H1 (cell line): Measurements from ENCODE around the gene ABI3BP. TPM values are rescaled to one million over a fixed set of nuclear protein-coding genes. Genes with fewer than 3 reads are reported as not detected.

Source experiments
- CTCF ChIA-PET: fragments of 300-600 bp; sonication (Branson Sonifier 250); formaldehyde crosslinking; loops from one replicate; lab custom pipeline; 2021; ENCODE audit not compliant: partially characterized antibody; lab: Charles Lee
- POLR2A ChIA-PET: fragments of 300-600 bp; sonication (Branson Sonifier 250); formaldehyde crosslinking; loops from one replicate; lab custom pipeline; 2021; ENCODE audit warnings: inconsistent platforms; ENCODE audit not compliant: partially characterized antibody; lab: Charles Lee
- DNase-seq, 2 experiments: peaks; one replicate each; pipeline versions ENCODE4 v3.0.0 to v3.0.0-alpha.2; 2010 to 2022; ENCODE audit warnings: low spot score in 2 of 2, low read depth in 1 of 2, mixed read lengths in 1 of 2
- FAIRE-seq: peaks from 2 replicates; lab custom pipeline; 2011; peaks lifted over from hg19 to GRCh38; lab: Jason Lieb, UNC
- H2AFZ ChIP-seq: 2 replicates; pipeline ENCODE4 v1.8.1; 2012; ENCODE audit warnings: low read length, inconsistent platforms
- H2AK5ac ChIP-seq: 2 replicates; pipeline ENCODE4 v1.6.1; 2013; ENCODE audit warnings: low read depth, low read length
- H2BK120ac ChIP-seq: replicated peaks from 2 replicates; pipeline ENCODE3; 2013; ENCODE audit warnings: low read depth, low read length, inconsistent platforms
- H2BK12ac ChIP-seq: 2 replicates; pipeline ENCODE4 v1.6.1; 2013; ENCODE audit warnings: low read depth, low read length
- H2BK15ac ChIP-seq: 2 replicates; pipeline ENCODE4 v1.6.1; 2013; ENCODE audit warnings: low read length
- H2BK20ac ChIP-seq: 2 replicates; pipeline ENCODE4 v1.6.1; 2013; ENCODE audit warnings: low read length
- H2BK5ac ChIP-seq: 2 replicates; pipeline ENCODE4 v1.6.1; 2013; ENCODE audit warnings: low read depth, low read length
- H3K14ac ChIP-seq: 2 replicates; pipeline ENCODE4 v1.6.1; 2013; ENCODE audit warnings: inconsistent platforms; ENCODE audit not compliant: insufficient read length
- H3K18ac ChIP-seq: 2 replicates; pipeline ENCODE4 v1.6.1; 2013; ENCODE audit warnings: low read length; ENCODE audit errors: extremely low read depth
- H3K23ac ChIP-seq: 2 replicates; pipeline ENCODE4 v1.6.1; 2013; ENCODE audit warnings: inconsistent platforms; ENCODE audit not compliant: insufficient read length
- H3K23me2 ChIP-seq: 2 replicates; pipeline ENCODE4 v1.6.1; 2013; ENCODE audit warnings: low read depth, low read length
- H3K27ac ChIP-seq: 2 replicates; pipeline ENCODE4 v1.6.1; 2011; ENCODE audit warnings: low read depth, low read length, inconsistent platforms
- H3K27me3 ChIP-seq, 4 experiments: replicated peaks in 1 of 4; 1 replicate in 1 of 4; 2 replicates in 3 of 4; pipeline versions ENCODE4 v1.6.1 to v1.8.1; 2011 to 2013; ENCODE audit warnings: low read length in 3 of 4, mild to moderate bottlenecking in 3 of 4, inconsistent platforms in 2 of 4, mixed read lengths in 2 of 4, moderate library complexity in 1 of 4; ENCODE audit not compliant: control insufficient read depth in 3 of 4, insufficient read depth in 3 of 4; ENCODE audit errors: extremely low read depth in 1 of 4
- H3K36me3 ChIP-seq, 4 experiments: 2 replicates each; pipeline versions ENCODE4 v1.6.1 to v1.8.1; 2011 to 2013; ENCODE audit warnings: mild to moderate bottlenecking in 4 of 4, low read length in 3 of 4, moderate library complexity in 2 of 4, control low read depth in 1 of 4, inconsistent platforms in 1 of 4; ENCODE audit not compliant: insufficient read depth in 4 of 4, control insufficient read depth in 2 of 4
- H3K4ac ChIP-seq: replicated peaks from 2 replicates; pipeline ENCODE3; 2013; ENCODE audit warnings: low read length, low read depth, mixed read lengths, inconsistent platforms; ENCODE audit not compliant: insufficient read length
- H3K4me1 ChIP-seq, 4 experiments: replicated peaks in 1 of 4; 1 replicate in 1 of 4; 2 replicates in 3 of 4; pipeline versions ENCODE4 v1.6.1 to v1.8.1; 2011 to 2013; ENCODE audit warnings: low read length in 3 of 4, inconsistent platforms in 2 of 4, mixed read lengths in 1 of 4; ENCODE audit not compliant: insufficient read depth in 4 of 4, control insufficient read depth in 3 of 4
- H3K4me2 ChIP-seq, 2 experiments: 2 replicates each; pipeline versions ENCODE4 v1.6.1 to v1.8.1; 2011 to 2013; ENCODE audit warnings: low read depth in 2 of 2, low read length in 2 of 2, control low read depth in 1 of 2, inconsistent platforms in 1 of 2, mild to moderate bottlenecking in 1 of 2; ENCODE audit not compliant: insufficient read depth in 1 of 2
- H3K4me3 ChIP-seq, 4 experiments: fragments of 200-600, 300-600 bp in 1 of 4; sonication (generic), shearing (Covaris generic), sonication (Bioruptor Twin) in 1 of 4; 2 replicates each; pipeline versions ENCODE4 v1.5.1 to v1.8.1; 2011 to 2016; ENCODE audit warnings: low read length in 4 of 4, low read depth in 3 of 4, control low read depth in 2 of 4, inconsistent platforms in 2 of 4, mild to moderate bottlenecking in 2 of 4, mixed read lengths in 1 of 4, moderate library complexity in 1 of 4; ENCODE audit not compliant: insufficient read depth in 2 of 4; ENCODE audit errors: extremely low read depth in 1 of 4
- H3K56ac ChIP-seq: replicated peaks from 2 replicates; pipeline ENCODE3; 2013; ENCODE audit warnings: low read depth, mild to moderate bottlenecking, mixed read lengths, low read length, inconsistent platforms; ENCODE audit not compliant: insufficient read length
- H3K79me1 ChIP-seq: 2 replicates; pipeline ENCODE4 v1.6.1; 2013; ENCODE audit warnings: low read depth, low read length, control low read depth
- H3K79me2 ChIP-seq, 2 experiments: 2 replicates each; pipeline versions ENCODE4 v1.6.1 to v1.8.1; 2012 to 2013; ENCODE audit warnings: low read length in 2 of 2, mild to moderate bottlenecking in 2 of 2, inconsistent platforms in 1 of 2; ENCODE audit not compliant: insufficient read depth in 2 of 2, control insufficient read depth in 1 of 2
- H3K9ac ChIP-seq, 4 experiments: replicated peaks in 1 of 4; 1 replicate in 1 of 4; 2 replicates in 3 of 4; pipeline versions ENCODE4 v1.6.1 to v1.8.1; 2011 to 2013; ENCODE audit warnings: low read depth in 3 of 4, low read length in 3 of 4, control low read depth in 2 of 4, mild to moderate bottlenecking in 2 of 4, moderate library complexity in 2 of 4, inconsistent platforms in 1 of 4; ENCODE audit errors: extremely low read depth in 1 of 4
- H3K9me3 ChIP-seq, 2 experiments: 2 replicates each; pipeline versions ENCODE4 v1.6.1 to v1.8.1; 2012 to 2013; ENCODE audit warnings: mild to moderate bottlenecking in 2 of 2, moderate library complexity in 2 of 2, control low read depth in 1 of 2, inconsistent platforms in 1 of 2, low read depth in 1 of 2, low read length in 1 of 2, mixed read lengths in 1 of 2; ENCODE audit not compliant: insufficient read depth in 2 of 2
- H4K20me1 ChIP-seq, 2 experiments: replicated peaks in 1 of 2; 2 replicates each; pipeline versions ENCODE3 to v1.8.1; 2011 to 2013; ENCODE audit warnings: inconsistent platforms in 2 of 2, low read length in 2 of 2, mild to moderate bottlenecking in 1 of 2; ENCODE audit not compliant: insufficient read depth in 2 of 2, control insufficient read depth in 1 of 2
- H4K5ac ChIP-seq: 2 replicates; pipeline ENCODE4 v1.6.1; 2013; ENCODE audit warnings: low read length, low read depth, mixed read lengths, inconsistent platforms; ENCODE audit not compliant: insufficient read length
- H4K8ac ChIP-seq: 2 replicates; pipeline ENCODE4 v1.8.0; 2013; ENCODE audit warnings: mild to moderate bottlenecking, moderate library complexity, low read length, inconsistent platforms; ENCODE audit not compliant: insufficient read depth; ENCODE audit errors: extremely low read depth
- H4K91ac ChIP-seq: replicated peaks from 2 replicates; pipeline ENCODE3; 2013; ENCODE audit warnings: low read length, mixed read lengths, inconsistent platforms; ENCODE audit not compliant: insufficient read length
- BRCA1 ChIP-seq: IDR thresholded peaks from 2 replicates; pipeline ENCODE4 v1.6.1; 2012; ENCODE audit warnings: low read depth, low read length, improper control_type of control experiment
- CBX5 ChIP-seq: fragments of 300-800, 300-1000 bp; sonication (generic); IDR thresholded peaks from 2 replicates; pipeline ENCODE4 v1.7.1; 2016; ENCODE audit warnings: antibody characterized with exemption, low read length, low read depth
- E2F6 ChIP-seq: IDR thresholded peaks from 2 replicates; pipeline ENCODE4 v1.6.1; 2012; ENCODE audit warnings: inconsistent platforms
- EZH2 ChIP-seq: fragments of 200-600 bp; sonication (generic); IDR thresholded peaks from 2 replicates; pipeline ENCODE4 v1.7.1; 2012; ENCODE audit warnings: low read depth, mild to moderate bottlenecking, moderate library complexity, low read length, inconsistent platforms; ENCODE audit not compliant: severe bottlenecking
- FOSL1 ChIP-seq: IDR thresholded peaks from 2 replicates; pipeline ENCODE4 v1.6.1; 2011; ENCODE audit warnings: mild to moderate bottlenecking, low read depth, low read length, moderate library complexity; ENCODE audit not compliant: insufficient read depth
- JUN ChIP-seq: IDR thresholded peaks from 2 replicates; pipeline ENCODE4 v1.6.1; 2011; ENCODE audit warnings: low read depth, mild to moderate bottlenecking, improper control_type of control experiment, low read length
- KDM1A ChIP-seq: fragments of 200-600, 300-600 bp; sonication (generic); IDR thresholded peaks from 2 replicates; pipeline ENCODE4 v1.7.1; 2016; ENCODE audit warnings: mild to moderate bottlenecking, low read length, borderline replicate concordance
- NANOG ChIP-seq: IDR thresholded peaks from 2 replicates; pipeline ENCODE4 v1.6.1; 2011; ENCODE audit warnings: low read length, low read depth, mild to moderate bottlenecking, inconsistent platforms; ENCODE audit not compliant: insufficient read depth, poor library complexity, severe bottlenecking
- NRF1 ChIP-seq: IDR thresholded peaks from 2 replicates; pipeline ENCODE4 v1.6.1; 2011; ENCODE audit warnings: mild to moderate bottlenecking, low read depth, low read length, improper control_type of control experiment
- POLR2A ChIP-seq, 2 experiments: IDR thresholded peaks; 1 replicate in 1 of 2; 2 replicates in 1 of 2; pipeline ENCODE4 v1.6.1; 2011; ENCODE audit warnings: low read depth in 2 of 2, low read length in 2 of 2, mild to moderate bottlenecking in 2 of 2; ENCODE audit errors: control extremely low read depth in 1 of 2
- RXRA ChIP-seq: IDR thresholded peaks from 2 replicates; pipeline ENCODE4 v1.6.1; 2011; ENCODE audit warnings: low read depth, mild to moderate bottlenecking, low read length, moderate library complexity; ENCODE audit not compliant: insufficient read depth
- SIX5 ChIP-seq: IDR thresholded peaks from 2 replicates; pipeline ENCODE4 v1.6.1; 2011; ENCODE audit warnings: mild to moderate bottlenecking, low read depth, low read length
- USF2 ChIP-seq: IDR thresholded peaks from 2 replicates; pipeline ENCODE4 v1.6.1; 2011; ENCODE audit warnings: low read length, improper control_type of control experiment
- WGBS, 2 experiments: shearing (Covaris generic) in 1 of 2; methylation state at CpG; one replicate each; pipeline versions ENCODE4 v1.1.6 to v1.1.7; 2013 to 2015; ENCODE audit warnings: low lambda C conversion rate in 2 of 2, mixed read lengths in 2 of 2, inconsistent platforms in 1 of 2, low coverage in 1 of 2, missing lambda C conversion rate in 1 of 2; ENCODE audit not compliant: insufficient replicate concordance in 2 of 2, insufficient coverage in 1 of 2, insufficient read length in 1 of 2; ENCODE audit errors: extremely low coverage in 1 of 2, missing lambda C conversion rate in 1 of 2; 5-methylcytosine and 5-hydroxymethylcytosine counted together
- polyA plus RNA-seq, 7 experiments: library from polyadenylated mRNA; depleted of rRNA in 3 of 7; stranded (reverse) in 5 of 7; unstranded in 2 of 7; fragments of >200 nt in 5 of 7; fragments of 200-250 nt in 2 of 7; gene quantifications; 1 replicate in 5 of 7; 2 replicates in 1 of 7; 4 replicates in 1 of 7; pipeline versions ENCODE4 v1.2.1 to v1.2.3, GENCODE V29; 2011 to 2013; ENCODE audit warnings: missing spikeins in 2 of 7, mixed read lengths in 2 of 7
- total RNA-seq: library from RNA; stranded (reverse); fragmentation: NEBNext Ultra II Directional; extraction: Animal tissue kit (Norgen Biotek cat#: 25700); gene quantifications from 2 replicates; pipeline ENCODE4 v1.2.1, GENCODE V29; 2021

Gene ABI3BP
- total and polyA plus RNA-seq, 2 of the 8 experiments (the other 6 are each of a cell fraction or from before 2014, with no cell fraction given) = 0.08 to 0.32 TPM

- Histone ChIP-seq H3K23ac (no peak overlapping the region), H2AFZ (no peak overlapping the region), H3K27me3 (peaks cover 0 to 1% (median 0%) of the 10 kb centered on the region in 4 experiments; a peak in 1 of 7 replicates), H2BK12ac (no peak overlapping the region), H3K18ac (no peak overlapping the region), H2BK20ac (no peak overlapping the region), H4K20me1 (no peaks in the 10 kb centered on the region), H3K79me1 (no peaks in the 10 kb centered on the region), H3K36me3 (no peaks in the 10 kb centered on the region), H2BK120ac (no peak overlapping the region), H3K79me2 (no peaks in the 10 kb centered on the region), H3K4me2 (no peak overlapping the region), H3K9me3 (no peaks in the 10 kb centered on the region), H2BK15ac (no peak overlapping the region), H3K9ac (no peak overlapping the region), H3K4me3 (no peak overlapping the region), H3K4me1 (peaks cover 0 to 3% (median 0%) of the 10 kb centered on the region in 4 experiments; a peak in 1 of 7 replicates), H4K91ac (no peak overlapping the region), H3K23me2 (no peaks in the 10 kb centered on the region), H3K27ac (no peak overlapping the region), H3K56ac (no peak overlapping the region), H4K8ac (no peak overlapping the region), H2BK5ac (no peak overlapping the region), H2AK5ac (no peak overlapping the region), H4K5ac (no peak overlapping the region), H3K14ac (no peak overlapping the region), H3K4ac (no peak overlapping the region)
- POLR2A ChIA-PET = no interaction called here
- WGBS, 2 experiments = 87% methylated on average over 2 of the region's 2 CpGs; no CpG with 5 or more reads in 1 of the 2 experiments
- DNase-seq (no peak), FAIRE-seq (no peak)
- CTCF ChIA-PET = interaction anchor here (0.6 kb wide), 1 partner anchor 481 kb away, joined by 3 read pairs; no protein-coding TSS in a partner anchor
- TF ChIP-seq JUN = no peak
- TF ChIP-seq POLR2A (IDR thresholded peaks at IDR 0.05; ENCODE audit: control extremely low read depth in 1 of 2, low read depth in 2 of 2, low read length in 2 of 2) = no peak
- TF ChIP-seq USF2 = no peak
- TF ChIP-seq CBX5 = no peak
- no peak for TF ChIP-seq EZH2
- no peak for TF ChIP-seq E2F6
- TF ChIP-seq FOSL1 = no peak
- no peak for TF ChIP-seq KDM1A
- no peak for TF ChIP-seq NRF1
- TF ChIP-seq SIX5 = no peak
- no peak for TF ChIP-seq BRCA1
- no peak for TF ChIP-seq RXRA
- no peak for TF ChIP-seq NANOG
Measured at GRCh38 chr3:100941451-100941850, 51.8 kb downstream of the ABI3BP start.
